Trophoblast cell (in vitro differentiated cells and primary cell): Measurements from ENCODE around the gene ARHGEF26.
A peak's percentile ranks its signal among the peaks of the same experiment; 100 is the strongest.

ENCODE experiments used
- DNase-seq, 2 donors: peaks; one replicate each; pipeline ENCODE4 v3.0.0-alpha.2; 2016
- H2AFZ ChIP-seq: 2 replicates; pipeline ENCODE4 v1.6.1; 2013; ENCODE audit warnings: low read length, moderate library complexity, mild to moderate bottlenecking; ENCODE audit not compliant: insufficient read depth, poor library complexity
- H2AK5ac ChIP-seq: 2 replicates; pipeline ENCODE4 v1.6.1; 2013; ENCODE audit warnings: mild to moderate bottlenecking, low read length
- H2BK120ac ChIP-seq: 2 replicates; pipeline ENCODE4 v1.6.1; 2013; ENCODE audit warnings: low read length, mild to moderate bottlenecking, moderate library complexity; ENCODE audit not compliant: insufficient read depth, poor library complexity
- H2BK12ac ChIP-seq: 2 replicates; pipeline ENCODE4 v1.6.1; 2013; ENCODE audit warnings: mild to moderate bottlenecking, low read length, moderate library complexity
- H2BK5ac ChIP-seq: 2 replicates; pipeline ENCODE4 v1.6.1; 2013; ENCODE audit warnings: low read length, low read depth, moderate library complexity, mild to moderate bottlenecking; ENCODE audit not compliant: poor library complexity
- H3K14ac ChIP-seq: 2 replicates; pipeline ENCODE4 v1.6.1; 2013; ENCODE audit warnings: mild to moderate bottlenecking, low read length
- H3K18ac ChIP-seq: 2 replicates; pipeline ENCODE4 v1.6.1; 2013; ENCODE audit warnings: mild to moderate bottlenecking, low read length
- H3K23ac ChIP-seq: 2 replicates; pipeline ENCODE4 v1.6.1; 2013; ENCODE audit warnings: low read length
- H3K27ac ChIP-seq: 2 replicates; pipeline ENCODE4 v1.5.1; 2013; ENCODE audit warnings: low read depth, mild to moderate bottlenecking, inconsistent platforms, low read length, moderate library complexity
- H3K27me3 ChIP-seq: 2 replicates; pipeline ENCODE4 v1.6.1; 2013; ENCODE audit warnings: inconsistent platforms, mild to moderate bottlenecking, low read length, moderate library complexity; ENCODE audit not compliant: insufficient read depth
- H3K36me3 ChIP-seq, 2 experiments: 1 replicate in 1 of 2; 2 replicates in 1 of 2; pipeline ENCODE4 v1.6.1; 2013; ENCODE audit warnings: low read length in 2 of 2, mild to moderate bottlenecking in 2 of 2, moderate library complexity in 1 of 2; ENCODE audit not compliant: insufficient read depth in 2 of 2, control insufficient read depth in 1 of 2
- H3K4ac ChIP-seq: 2 replicates; pipeline ENCODE4 v1.6.1; 2013; ENCODE audit warnings: low read depth, mild to moderate bottlenecking, low read length, moderate library complexity
- H3K4me1 ChIP-seq, 2 experiments: 1 replicate in 1 of 2; 2 replicates in 1 of 2; pipeline ENCODE4 v1.6.1; 2013; ENCODE audit warnings: low read length in 2 of 2, mild to moderate bottlenecking in 2 of 2, moderate library complexity in 1 of 2; ENCODE audit not compliant: insufficient read depth in 2 of 2, control insufficient read depth in 1 of 2
- H3K4me2 ChIP-seq: 2 replicates; pipeline ENCODE4 v1.6.1; 2013; ENCODE audit warnings: inconsistent platforms, mild to moderate bottlenecking, low read length, moderate library complexity
- H3K4me3 ChIP-seq: 2 replicates; pipeline ENCODE4 v1.5.1; 2013; ENCODE audit warnings: mild to moderate bottlenecking, low read depth, low read length, inconsistent platforms
- H3K79me1 ChIP-seq: one replicate; pipeline ENCODE4 v1.6.1; 2013; ENCODE audit warnings: low read length
- H3K79me2 ChIP-seq: 2 replicates; pipeline ENCODE4 v1.6.1; 2013; ENCODE audit warnings: low read length, mild to moderate bottlenecking; ENCODE audit not compliant: control insufficient read depth, insufficient read depth, poor library complexity
- H3K9ac ChIP-seq: 2 replicates; pipeline ENCODE4 v1.6.1; 2013; ENCODE audit warnings: mild to moderate bottlenecking, low read length
- H3K9me3 ChIP-seq: 2 replicates; pipeline ENCODE4 v1.6.1; 2013; ENCODE audit warnings: low read depth, mild to moderate bottlenecking, control low read depth, inconsistent platforms, low read length; ENCODE audit not compliant: insufficient read depth
- H4K12ac ChIP-seq: 2 replicates; pipeline ENCODE4 v1.6.1; 2013; ENCODE audit warnings: low read depth, mild to moderate bottlenecking, low read length, moderate library complexity
- H4K8ac ChIP-seq: 2 replicates; pipeline ENCODE4 v1.6.1; 2013; ENCODE audit warnings: low read depth, mild to moderate bottlenecking, low read length, moderate library complexity
- H4K91ac ChIP-seq: one replicate; pipeline ENCODE4 v1.6.1; 2013; ENCODE audit warnings: low read depth, mild to moderate bottlenecking, low read length, moderate library complexity
- WGBS: extraction: QIAGEN DNeasy Blood & Tissue Kit; methylation state at CpG from one replicate; pipeline ENCODE4 v1.1.7; 2013; ENCODE audit warnings: missing lambda C conversion rate; ENCODE audit not compliant: insufficient read length, insufficient coverage; ENCODE audit errors: extremely low coverage; 5-methylcytosine and 5-hydroxymethylcytosine counted together

The ARHGEF26 gene

GRCh38 chr3:154194877-154195276 is 73.7 kb downstream of the ARHGEF26 start:
- DNase-seq: no peak
- H4K91ac ChIP-seq: no peak overlapping the region

GRCh38 chr3:154195620-154196356 is 74.6 kb downstream of the ARHGEF26 start:
- Histone ChIP-seq H3K4me2 (no peak overlapping the region), H2BK120ac (no peak overlapping the region), H3K4me3 (no peak overlapping the region), H2BK12ac (no peak overlapping the region), H3K36me3 (no peaks in the 10 kb centered on the region), H4K91ac (no peak overlapping the region), H3K4me1 (peaks cover 3 to 4% of the 10 kb centered on the region in 2 experiments), H2AFZ (no peak overlapping the region), H3K9me3 (no peaks in the 10 kb centered on the region), H4K8ac (no peak overlapping the region), H3K79me2 (no peaks in the 10 kb centered on the region), H3K9ac (no peak overlapping the region), H3K27ac (no peak overlapping the region), H3K23ac (no peak overlapping the region), H2AK5ac (no peak overlapping the region), H3K27me3 (no peaks in the 10 kb centered on the region), H3K79me1 (no peaks in the 10 kb centered on the region), H4K12ac (no peak overlapping the region), H2BK5ac (no peak overlapping the region), H3K4ac (no peak overlapping the region), H3K18ac (no peak overlapping the region), H3K14ac (no peak overlapping the region)
- 100% methylated on average over 1 of the region's 6 CpGs for WGBS
- DNase-seq: no peak

More at GRCh38 chr3:154194877-154195276, 73.7 kb downstream of the ARHGEF26 start:
- Histone ChIP-seq H3K14ac (no peak overlapping the region), H3K4me2 (no peak overlapping the region), H2BK5ac (no peak overlapping the region), H3K27ac (no peak overlapping the region), H3K9ac (no peak overlapping the region), H4K12ac (no peak overlapping the region), H3K79me2 (no peaks in the 10 kb centered on the region), H2BK120ac (no peak overlapping the region), H2AFZ (no peak overlapping the region), H3K4ac (no peak overlapping the region), H3K4me3 (no peak overlapping the region), H2BK12ac (no peak overlapping the region), H3K79me1 (no peaks in the 10 kb centered on the region), H3K36me3 (no peaks in the 10 kb centered on the region), H3K4me1 (peaks cover 3 to 4% of the 10 kb centered on the region in 2 experiments), H3K23ac (no peak overlapping the region), H4K8ac (no peak overlapping the region), H3K18ac (no peak overlapping the region), H3K9me3 (no peaks in the 10 kb centered on the region), H3K27me3 (no peaks in the 10 kb centered on the region), H2AK5ac (no peak overlapping the region)
- WGBS: no CpG with 5 or more reads among the region's 3 CpGs

GRCh38 chr3:154197751-154198150 is 76.6 kb downstream of the ARHGEF26 start:
- Histone ChIP-seq H3K23ac (no peak overlapping the region), H3K79me1 (no peaks in the 10 kb centered on the region), H3K36me3 (no peaks in the 10 kb centered on the region), H2BK12ac (no peak overlapping the region), H3K79me2 (no peaks in the 10 kb centered on the region), H3K9ac (no peak overlapping the region), H3K4ac (no peak overlapping the region), H4K91ac (no peak overlapping the region), H3K4me2 (no peak overlapping the region), H3K4me1 (no peaks in the 10 kb centered on the region), H2AFZ (no peak overlapping the region), H4K12ac (no peak overlapping the region), H3K18ac (no peak overlapping the region), H3K27ac (no peak overlapping the region), H3K4me3 (no peak overlapping the region), H2AK5ac (no peak overlapping the region), H4K8ac (no peak overlapping the region), H2BK5ac (no peak overlapping the region), H3K14ac (no peak overlapping the region), H3K9me3 (no peaks in the 10 kb centered on the region), H3K27me3 (no peaks in the 10 kb centered on the region), H2BK120ac (no peak overlapping the region)
- WGBS: no CpG with 5 or more reads among the region's 4 CpGs
- DNase-seq: peak in 1 of 2 donors; percentile 47

GRCh38 chr3:154209499-154209898 is 88.3 kb downstream of the ARHGEF26 start:
- H3K27ac ChIP-seq: no peak overlapping the region
- H3K36me3 ChIP-seq: no peaks in the 10 kb centered on the region
- no peak overlapping the region for H4K8ac ChIP-seq
- no peak overlapping the region for H4K12ac ChIP-seq
- no peak for DNase-seq
- H3K27me3 ChIP-seq: no peaks in the 10 kb centered on the region
- H2BK12ac ChIP-seq: no peak overlapping the region
- no peak overlapping the region for H2BK120ac ChIP-seq
- no peak overlapping the region for H3K23ac ChIP-seq
- H3K79me1 ChIP-seq: no peaks in the 10 kb centered on the region
- no peak overlapping the region for H3K4me3 ChIP-seq
- no peak overlapping the region for H4K91ac ChIP-seq
- peaks cover 1% of the 10 kb centered on the region for H3K9me3 ChIP-seq
- H3K4me2 ChIP-seq: no peak overlapping the region
- H3K4ac ChIP-seq: no peak overlapping the region
- no peaks in the 10 kb centered on the region for H3K4me1 ChIP-seq
- H3K9ac ChIP-seq: no peak overlapping the region
- no CpG with 5 or more reads among the region's 8 CpGs for WGBS
- no peaks in the 10 kb centered on the region for H3K79me2 ChIP-seq
- H2AK5ac ChIP-seq: no peak overlapping the region
- no peak overlapping the region for H2AFZ ChIP-seq
- H3K14ac ChIP-seq: no peak overlapping the region
- H3K18ac ChIP-seq: no peak overlapping the region
- no peak overlapping the region for H2BK5ac ChIP-seq
